NCI-H146 (cell line): ENCODE results near the gene MTO1.
"Not testable (repeated sequence)": the region's sequence is repeated elsewhere in the genome, so short reads cannot be mapped to it uniquely, and the experiment has no call there.

Experiments
- DNase-seq: peaks from one replicate; lab custom pipeline; 2025; lab: John Stamatoyannopoulos, UW

The MTO1 gene

DNA sequence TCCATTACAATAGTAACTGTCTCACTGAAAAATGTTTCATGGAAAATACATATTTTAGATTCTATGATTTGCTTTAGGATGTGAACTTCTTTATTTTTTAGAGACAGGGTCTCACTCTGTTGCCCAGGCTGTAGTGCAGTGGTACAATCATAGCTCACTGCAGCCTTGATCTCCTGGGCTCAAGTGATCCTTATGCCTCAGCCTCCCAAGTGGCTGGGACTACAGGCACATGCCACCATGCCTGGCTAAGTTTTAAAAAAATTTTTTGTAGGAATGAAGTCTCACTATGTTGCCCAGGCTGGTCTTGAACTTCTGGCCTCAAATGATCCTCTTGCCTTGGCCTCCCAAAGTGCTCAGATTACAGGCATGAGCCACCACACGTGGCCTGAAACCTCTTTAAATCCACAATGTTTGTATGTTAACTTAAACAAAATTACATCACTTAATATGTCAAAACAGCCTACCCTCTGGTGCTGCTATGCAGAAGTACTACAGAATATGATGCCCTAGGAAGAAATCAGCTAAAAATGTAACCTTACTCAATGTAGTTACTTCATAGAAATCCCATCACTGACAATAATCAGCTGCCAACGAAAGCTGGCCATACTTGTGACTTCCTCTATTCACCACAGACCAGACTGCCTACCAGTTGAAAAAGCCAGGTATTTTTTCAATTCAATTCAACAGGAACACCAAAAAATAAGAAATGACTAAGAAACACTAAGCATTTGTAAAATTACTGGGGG is 41.7 kb downstream of the MTO1 start:
- DNase-seq = no peak

DNA sequence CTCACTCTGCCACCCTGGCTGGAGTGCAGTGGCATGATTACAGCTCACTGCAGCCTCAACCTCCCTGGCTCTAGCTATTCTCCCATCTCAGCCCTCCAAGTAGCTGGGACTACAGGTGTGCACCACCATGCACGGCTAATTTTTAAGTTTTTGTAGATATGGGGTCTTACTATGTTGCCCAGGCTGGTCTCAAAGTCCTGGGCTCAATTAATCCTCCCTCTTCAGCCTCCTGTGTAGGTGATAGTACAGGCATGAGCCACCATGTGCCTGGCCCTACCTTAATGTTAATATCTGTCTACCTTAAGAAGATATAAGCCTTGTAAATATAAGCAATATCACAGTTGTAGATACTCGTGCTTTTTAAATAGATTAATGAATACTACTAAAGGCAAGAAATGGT is 42.6 kb downstream of the MTO1 start:
- no peak for DNase-seq

DNA sequence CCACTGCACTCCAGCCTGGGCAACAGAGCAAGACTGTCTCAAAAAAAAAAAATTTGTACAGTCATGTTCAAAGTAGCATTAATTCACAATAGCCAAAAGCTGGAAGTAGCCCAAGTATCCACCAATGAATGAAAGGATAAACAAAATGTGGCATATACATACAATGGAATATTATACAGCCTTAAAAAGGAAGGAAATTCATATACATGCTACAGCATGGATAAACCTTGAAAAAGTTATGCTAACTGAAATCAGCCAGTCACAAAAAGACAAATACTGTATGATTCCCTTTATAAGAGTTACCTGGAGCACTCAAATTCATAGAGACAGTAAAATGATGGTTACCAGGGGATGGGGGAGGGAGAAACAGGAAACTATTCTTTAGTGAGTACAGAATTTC is 43.6 kb downstream of the MTO1 start:
- DNase-seq = no peak

DNA sequence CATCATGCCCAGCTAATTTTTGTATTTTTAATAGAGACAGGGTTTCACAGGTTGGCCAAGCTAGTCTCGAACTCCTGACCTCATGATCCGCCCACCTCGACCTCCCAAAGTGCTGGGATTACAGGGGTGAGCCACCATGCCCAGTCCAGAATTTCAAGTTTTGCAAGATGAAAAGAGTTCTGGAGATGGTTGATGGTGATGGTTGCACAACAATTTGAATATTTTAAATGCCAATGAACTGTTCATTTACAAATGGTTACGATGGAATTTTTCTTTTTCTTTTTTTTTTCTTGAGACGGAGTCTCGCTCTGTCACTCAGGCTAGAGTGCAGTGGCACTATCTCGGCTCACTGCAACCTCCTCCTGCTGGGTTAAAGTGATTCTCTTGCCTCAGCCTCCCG is 44.2 kb downstream of the MTO1 start:
- DNase-seq = not testable (repeated sequence)

DNA sequence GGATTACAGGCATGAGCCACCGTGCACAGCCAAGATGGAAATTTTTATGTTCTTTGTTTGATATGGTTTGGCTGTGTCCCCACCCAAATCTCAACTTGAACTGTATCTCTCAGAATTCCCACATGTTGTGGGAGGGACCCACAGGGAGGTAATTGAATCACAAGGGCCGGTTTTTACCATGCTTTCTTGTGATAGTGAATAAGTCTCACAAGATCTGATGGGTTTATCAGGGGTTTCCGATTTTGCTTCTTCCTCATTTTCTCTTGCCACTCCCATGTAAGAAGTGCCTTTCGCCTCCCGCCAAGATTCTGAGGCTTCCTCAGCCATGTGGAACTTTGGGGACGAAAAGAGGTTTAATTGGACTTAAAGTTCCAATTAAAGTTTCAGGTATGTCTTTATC is 44.7 kb downstream of the MTO1 start:
- DNase-seq = no peak

DNA sequence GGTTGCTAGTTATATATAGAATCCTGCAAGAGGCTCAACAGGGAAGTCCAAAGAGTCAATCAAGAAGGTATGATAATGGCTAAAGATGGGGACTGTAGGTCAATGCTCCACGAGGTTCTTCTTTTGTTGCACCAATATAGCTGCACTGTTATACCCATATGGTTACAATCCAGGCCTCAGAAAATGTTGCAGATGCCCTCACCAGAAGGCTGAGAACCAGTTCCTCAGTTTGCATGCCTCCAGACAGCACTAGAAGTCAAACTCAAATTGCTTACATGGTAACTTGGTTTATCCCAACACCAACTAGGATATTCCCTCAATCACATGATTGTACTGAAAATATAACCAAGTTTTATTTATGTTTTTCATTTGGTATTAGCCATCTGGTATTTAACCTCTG is 47.2 kb downstream of the MTO1 start:
- no peak for DNase-seq

DNA sequence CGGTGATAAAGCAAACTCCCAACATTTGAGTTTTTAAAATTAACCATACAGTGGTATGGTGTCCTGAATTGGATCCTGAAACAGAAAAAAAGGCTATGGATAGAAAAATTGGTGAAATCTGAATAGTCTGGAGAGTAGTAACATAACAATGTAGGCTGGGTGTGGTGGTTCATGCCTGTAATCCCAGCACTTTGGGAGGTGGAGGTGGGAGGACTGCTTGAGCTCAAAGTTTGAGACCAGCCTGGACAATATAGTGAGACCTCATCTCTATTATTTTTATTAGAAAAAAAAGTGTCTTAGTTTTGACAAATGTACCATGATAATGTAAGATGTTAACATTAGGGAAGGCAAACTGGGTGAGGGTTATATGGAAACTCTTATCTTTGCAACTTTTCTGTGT is 48.3 kb downstream of the MTO1 start:
- DNase-seq = no peak

DNA sequence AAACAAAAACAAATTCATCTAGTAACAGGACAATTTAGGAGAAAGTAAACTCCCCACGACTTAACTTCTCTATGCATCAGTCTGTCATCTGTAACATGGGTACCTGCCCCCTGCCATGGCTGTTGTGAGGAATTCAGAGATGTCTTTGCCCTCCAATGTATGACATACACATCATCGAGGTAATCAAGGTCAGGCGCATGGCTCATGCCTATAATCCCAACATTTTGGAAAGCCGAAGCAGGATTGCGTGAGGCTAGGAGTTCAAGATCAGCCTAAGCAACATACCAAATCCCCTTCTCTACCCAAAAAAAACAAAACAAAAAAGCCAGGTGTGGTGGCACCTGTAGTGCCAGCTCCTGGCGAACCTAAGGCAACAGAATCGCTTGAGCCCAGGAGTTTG is 50.3 kb downstream of the MTO1 start:
- DNase-seq = no peak

DNA sequence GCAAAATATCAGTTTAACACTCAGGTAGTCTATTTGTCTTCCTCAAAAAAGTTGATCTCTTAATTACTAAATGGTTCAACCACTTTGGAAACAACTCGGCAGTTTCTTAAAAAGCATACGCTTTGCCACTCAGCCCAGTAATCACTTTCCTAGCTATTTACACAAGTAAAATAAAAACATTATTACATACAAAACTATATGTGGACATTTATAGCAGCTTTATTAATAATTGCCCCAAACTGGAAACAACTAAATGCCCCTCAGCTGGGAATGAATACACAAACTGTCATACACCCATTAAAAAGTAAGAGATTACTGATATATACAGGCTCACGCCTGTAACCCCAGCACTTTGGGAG is 51.9 kb downstream of the MTO1 start:
- DNase-seq = no peak

DNA sequence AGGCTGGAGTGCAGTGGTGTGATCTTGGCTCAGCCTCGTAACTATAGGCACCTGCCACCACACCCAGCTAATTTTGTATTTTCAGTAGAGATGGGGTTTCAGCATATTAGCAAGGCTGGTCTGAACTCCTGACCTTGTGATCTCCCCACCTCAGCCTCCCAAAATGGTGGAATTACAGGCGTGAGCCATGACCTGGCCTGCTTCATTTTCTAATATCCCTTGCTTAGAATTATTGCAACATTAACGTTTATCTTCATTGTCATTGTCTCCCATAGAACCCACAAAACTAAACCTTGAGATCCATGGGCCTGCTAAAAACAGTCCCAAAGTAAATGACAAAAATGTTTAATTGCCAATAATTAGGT is 53.2 kb downstream of the MTO1 start:
- DNase-seq = no peak

DNA sequence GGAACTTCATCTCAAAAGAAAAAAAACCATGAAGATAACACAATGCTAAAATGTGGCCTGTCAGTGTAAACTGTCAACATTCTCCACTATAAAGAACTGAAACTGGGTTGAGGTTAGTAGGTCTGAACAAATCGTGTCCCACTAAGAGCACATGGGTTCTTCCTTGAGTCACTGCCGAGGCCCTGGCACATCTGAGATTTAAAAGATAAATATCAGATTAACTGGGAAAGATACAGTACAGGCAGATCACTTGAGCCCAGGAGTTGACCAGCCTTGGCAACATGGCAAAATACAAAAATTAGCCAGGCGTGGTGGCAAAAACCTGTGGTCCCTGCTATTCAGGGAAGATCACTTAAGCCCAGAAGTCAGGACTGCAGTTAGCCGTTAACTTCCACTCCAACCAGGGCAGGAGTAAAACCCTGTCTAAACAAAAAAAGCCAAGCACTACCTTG is 53.7 kb downstream of the MTO1 start:
- DNase-seq = no peak

DNA sequence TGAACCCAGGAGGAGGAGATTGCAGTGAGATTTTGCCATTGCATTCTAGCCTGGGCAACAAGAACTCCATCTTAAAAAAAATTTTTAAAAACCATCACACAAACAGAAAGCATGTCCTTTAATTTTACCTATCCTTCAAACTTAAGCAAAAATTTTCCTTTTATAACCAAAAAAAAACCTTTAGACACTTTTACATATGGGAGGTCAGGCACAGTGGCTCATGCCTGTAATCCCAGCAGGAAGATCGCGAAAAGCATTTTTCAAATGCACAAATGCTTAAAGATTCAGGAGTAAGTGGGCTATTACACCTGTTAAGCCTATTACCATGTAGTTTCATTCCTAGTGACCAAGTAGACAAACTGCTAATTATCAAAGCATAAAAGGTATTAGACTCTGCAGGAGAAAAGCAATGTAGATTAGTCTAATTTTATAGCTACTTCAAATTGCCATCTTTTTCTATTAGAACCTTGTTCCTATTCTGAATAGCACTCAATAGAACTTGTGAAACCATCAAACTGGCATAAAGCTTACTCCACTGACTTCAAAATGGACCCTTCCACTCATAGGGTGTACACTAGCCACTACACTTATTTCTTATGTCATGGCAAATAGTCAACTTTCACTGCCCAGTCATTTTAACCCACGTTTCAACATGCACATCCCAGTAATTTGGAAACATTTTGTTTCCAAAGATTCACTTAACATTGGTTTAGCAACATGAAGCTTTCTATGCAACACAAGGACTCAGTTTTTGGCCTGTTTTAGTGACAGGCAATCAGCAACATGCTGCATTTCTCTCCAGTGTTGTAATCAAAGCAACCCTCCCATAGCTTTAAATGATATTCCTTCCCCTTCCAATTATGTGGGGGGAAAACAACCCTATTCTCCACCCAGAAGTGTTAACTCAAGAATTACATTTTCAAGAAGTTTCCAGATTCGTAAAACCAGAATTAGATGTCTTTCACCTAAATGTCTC is 55.3 kb downstream of the MTO1 start:
- no peak for DNase-seq

DNA sequence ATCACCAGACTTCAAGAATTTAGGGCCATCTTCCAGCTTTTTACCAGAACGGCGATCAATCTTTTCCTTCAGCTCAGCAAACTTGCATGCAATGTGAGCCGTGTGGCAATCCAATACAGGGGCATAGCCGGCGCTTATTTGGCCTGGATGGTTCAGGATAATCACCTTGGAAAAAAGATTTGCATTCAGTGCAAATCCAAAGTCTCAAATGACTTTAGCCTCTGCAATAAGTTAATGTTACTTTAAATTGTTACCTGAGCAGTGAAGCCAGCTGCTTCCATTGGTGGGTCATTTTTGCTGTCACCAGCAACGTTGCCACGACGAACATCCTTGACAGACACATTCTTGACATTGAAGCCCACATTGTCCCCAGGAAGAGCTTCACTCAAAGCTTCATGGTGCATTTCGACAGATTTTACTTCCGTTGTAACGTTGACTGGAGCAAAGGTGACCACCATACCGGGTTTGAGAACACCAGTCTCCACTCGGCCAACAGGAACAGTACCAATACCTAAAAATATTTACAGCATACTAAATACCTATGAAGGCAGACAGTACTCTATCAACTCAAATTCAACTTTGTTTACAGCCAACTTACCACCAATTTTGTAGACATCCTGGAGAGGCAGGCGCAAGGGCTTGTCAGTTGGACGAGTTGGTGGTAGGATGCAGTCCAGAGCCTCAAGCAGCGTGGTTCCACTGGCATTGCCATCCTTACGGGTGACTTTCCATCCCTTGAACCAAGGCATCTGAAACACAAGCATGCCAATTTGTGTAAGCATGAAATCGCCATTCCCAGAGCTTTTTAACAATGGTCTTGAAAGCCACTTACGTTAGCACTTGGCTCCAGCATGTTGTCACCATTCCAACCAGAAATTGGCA is 56.8 kb downstream of the MTO1 start:
- not testable (repeated sequence) for DNase-seq

DNA sequence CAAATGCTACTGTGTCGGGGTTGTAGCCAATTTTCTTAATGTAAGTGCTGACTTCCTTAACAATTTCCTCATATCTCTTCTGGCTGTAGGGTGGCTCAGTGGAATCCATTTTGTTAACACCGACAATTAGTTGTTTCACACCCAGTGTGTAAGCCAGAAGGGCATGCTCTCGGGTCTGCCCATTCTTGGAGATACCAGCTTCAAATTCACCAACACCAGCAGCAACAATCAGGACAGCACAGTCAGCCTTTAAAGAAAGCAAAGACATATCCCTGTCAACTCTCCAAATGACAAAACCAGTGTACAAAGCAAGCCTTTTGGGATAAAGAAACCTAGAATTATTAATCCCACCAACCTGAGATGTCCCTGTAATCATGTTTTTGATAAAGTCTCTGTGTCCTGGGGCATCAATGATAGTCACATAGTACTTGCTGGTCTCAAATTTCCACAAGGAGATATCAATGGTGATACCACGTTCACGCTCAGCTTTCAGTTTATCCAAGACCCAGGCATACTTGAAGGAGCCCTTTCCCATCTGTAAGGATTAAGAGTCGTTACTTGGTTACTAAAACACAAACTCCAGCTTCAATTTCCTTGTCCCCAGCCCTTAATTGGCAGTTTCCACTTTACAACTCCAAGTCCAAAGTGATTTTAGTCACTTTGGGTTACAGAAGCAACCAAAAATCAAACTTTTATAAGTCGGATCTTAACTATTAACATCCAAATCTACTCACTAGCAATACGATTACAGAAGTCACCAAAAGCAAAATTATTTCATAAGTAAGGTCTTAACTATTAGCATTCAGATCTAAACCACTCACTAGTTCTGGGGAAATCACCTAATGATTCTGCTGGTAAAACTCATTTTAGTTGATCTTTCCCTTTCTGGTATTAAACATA is 57.7 kb downstream of the MTO1 start:
- not testable (repeated sequence) for DNase-seq

DNA sequence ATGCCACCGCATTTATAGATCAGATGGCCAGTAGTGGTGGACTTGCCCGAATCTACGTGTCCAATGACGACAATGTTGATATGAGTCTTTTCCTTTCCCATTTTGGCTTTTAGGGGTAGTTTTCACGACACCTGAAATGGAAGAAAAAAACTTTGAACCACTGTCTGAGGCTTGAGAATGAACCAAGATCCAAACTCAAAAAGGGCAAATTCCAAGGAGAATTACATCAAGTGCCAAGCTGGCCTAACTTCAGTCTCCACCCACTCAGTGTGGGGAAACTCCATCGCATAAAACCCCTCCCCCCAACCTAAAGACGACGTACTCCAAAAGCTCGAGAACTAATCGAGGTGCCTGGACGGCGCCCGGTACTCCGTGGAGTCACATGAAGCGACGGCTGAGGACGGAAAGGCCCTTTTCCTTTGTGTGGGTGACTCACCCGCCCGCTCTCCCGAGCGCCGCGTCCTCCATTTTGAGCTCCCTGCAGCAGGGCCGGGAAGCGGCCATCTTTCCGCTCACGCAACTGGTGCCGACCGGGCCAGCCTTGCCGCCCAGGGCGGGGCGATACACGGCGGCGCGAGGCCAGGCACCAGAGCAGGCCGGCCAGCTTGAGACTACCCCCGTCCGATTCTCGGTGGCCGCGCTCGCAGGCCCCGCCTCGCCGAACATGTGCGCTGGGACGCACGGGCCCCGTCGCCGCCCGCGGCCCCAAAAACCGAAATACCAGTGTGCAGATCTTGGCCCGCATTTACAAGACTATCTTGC is 58.6 kb downstream of the MTO1 start:
- DNase-seq = peak; percentile 65

DNA sequence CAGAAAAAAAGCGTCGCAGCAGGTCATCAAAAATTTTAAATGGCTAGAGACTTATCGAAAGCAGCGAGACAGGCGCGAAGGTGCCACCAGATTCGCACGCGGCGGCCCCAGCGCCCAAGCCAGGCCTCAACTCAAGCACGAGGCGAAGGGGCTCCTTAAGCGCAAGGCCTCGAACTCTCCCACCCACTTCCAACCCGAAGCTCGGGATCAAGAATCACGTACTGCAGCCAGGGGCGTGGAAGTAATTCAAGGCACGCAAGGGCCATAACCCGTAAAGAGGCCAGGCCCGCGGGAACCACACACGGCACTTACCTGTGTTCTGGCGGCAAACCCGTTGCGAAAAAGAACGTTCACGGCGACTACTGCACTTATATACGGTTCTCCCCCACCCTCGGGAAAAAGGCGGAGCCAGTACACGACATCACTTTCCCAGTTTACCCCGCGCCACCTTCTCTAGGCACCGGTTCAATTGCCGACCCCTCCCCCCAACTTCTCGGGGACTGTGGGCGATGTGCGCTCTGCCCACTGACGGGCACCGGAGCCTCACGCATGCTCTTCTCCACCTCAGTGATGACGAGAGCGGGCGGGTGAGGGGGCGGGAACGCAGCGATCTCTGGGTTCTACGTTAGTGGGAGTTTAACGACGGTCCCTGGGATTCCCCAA is 59.3 kb downstream of the MTO1 start, which contains the start of gene EEF1A1:
TSS of gene EEF1A1 (minus strand) at position 345 of the 663 bp plus-strand sequence. CDS start 1,006 bp downstream, outside the sequence.
- peak; percentile 99 for DNase-seq

DNA sequence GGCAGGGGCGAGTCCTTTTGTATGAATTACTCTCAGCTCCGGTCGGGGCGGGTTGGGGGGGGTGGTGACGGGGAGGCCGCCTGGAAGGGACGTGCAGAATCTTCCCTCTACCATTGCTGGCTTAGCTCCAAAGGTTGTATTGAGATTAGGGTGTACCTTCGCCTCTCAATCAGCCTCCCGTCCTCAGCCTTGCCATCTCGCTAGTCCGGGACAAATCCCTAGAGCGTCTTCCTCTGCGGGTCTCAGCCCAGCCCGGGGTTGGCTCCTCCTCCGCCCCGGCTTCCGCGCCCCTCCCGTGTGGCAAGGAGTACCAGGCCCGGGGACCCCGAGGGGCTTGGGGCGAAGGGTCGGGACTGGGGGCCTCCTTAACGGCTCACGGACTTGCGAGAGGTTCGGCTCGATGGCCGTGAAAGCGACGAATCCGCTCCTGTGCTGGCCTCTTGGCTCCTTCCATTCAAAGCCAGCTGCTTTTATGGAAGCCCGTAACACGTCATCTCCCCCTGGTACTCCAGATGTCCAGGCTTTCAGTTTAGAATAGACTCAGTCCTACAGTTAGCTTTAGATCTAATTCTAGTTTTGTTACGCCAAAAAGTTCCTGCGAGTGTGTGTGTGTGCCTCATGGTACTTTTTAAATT is 59.9 kb downstream of the MTO1 start:
- DNase-seq = peak; percentile 84

DNA sequence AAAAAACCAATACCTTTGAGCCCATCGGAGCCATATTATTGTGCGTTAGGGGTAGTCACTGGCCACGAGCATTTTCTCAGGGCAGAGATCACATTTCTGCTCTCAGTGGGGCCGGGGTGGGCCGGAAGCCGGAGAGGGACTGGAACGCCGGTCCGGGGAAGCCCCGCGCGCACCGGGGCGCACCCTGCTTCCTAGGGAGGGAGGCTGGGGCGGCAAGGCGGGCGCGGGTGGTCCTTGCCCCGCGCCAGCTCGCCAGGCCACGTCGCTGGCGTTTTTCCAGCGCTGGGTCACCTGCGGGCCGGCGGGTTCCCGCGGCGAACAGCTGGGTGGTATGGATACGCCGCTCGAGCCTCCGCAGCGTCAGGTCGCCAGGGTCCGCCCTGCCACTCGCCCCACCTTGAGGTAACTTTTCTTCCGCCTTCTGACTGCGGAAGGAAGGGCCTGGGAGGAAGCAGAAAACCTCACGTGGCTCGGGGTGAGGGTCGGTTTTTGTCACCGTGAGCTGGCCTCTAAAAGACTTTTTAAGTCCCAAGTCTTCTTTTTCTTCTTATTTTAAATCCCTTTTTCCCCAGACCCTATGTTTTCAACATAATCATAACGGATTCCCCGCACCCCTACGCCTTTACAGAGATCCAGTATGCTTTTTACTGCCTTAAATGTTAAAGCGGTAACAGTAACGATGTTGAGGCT is 62.0 kb downstream of the MTO1 start:
- DNase-seq = peak; percentile 81
